Esophagus muscularis mucosa (tissue), 4 donors: ENCODE data around the gene STXBP6. TPM values are rescaled to one million over a fixed set of nuclear protein-coding genes. Genes with fewer than 3 reads are reported as not detected.

ENCODE experiments used
- DNase-seq: peaks from one replicate; pipeline ENCODE4 v3.0.0-alpha.2; 2017; ENCODE audit errors: extremely low spot score
- H3K27ac ChIP-seq, 4 donors: fragments of 200-600 bp; sonication (generic); replicated peaks in 1 of 4; 1 replicate in 3 of 4; 2 replicates in 1 of 4; pipeline ENCODE4 v1.5.1; 2016 to 2019; ENCODE audit warnings: mild to moderate bottlenecking in 1 of 4
- H3K27me3 ChIP-seq, 4 donors: fragments of 200-600 bp; sonication (generic); one replicate each; pipeline versions ENCODE4 v1.5.1 to v1.6.0; 2016 to 2019
- H3K36me3 ChIP-seq, 4 donors: fragments of 200-600 bp; sonication (generic); one replicate each; pipeline ENCODE4 v1.5.1; 2016 to 2019
- H3K4me1 ChIP-seq, 4 donors: fragments of 200-600 bp; sonication (generic); one replicate each; pipeline ENCODE4 v1.5.1; 2016 to 2019
- H3K4me3 ChIP-seq, 4 donors: fragments of 200-600 bp; sonication (generic); 1 replicate in 2 of 4; 2 replicates in 2 of 4; pipeline ENCODE4 v1.5.1; 2016 to 2019; ENCODE audit warnings: mild to moderate bottlenecking in 4 of 4, moderate library complexity in 1 of 4
- H3K9me3 ChIP-seq, 4 donors: fragments of 200-600 bp; sonication (generic); 1 replicate in 3 of 4; 2 replicates in 1 of 4; pipeline ENCODE4 v1.5.1; 2016 to 2019
- EP300 ChIP-seq: sonication (generic); formaldehyde crosslinking; IDR thresholded peaks from one replicate; pipeline ENCODE4 v1.6.1; 2017; ENCODE audit warnings: antibody characterized with exemption
- POLR2A ChIP-seq: fragments of 450-650 bp; IDR thresholded peaks from one replicate; pipeline ENCODE4 v1.6.1; 2017; ENCODE audit warnings: antibody characterized with exemption, moderate library complexity, mild to moderate bottlenecking, low read depth
- POLR2AphosphoS5 ChIP-seq, 2 donors: sonication (generic); formaldehyde crosslinking; IDR thresholded peaks; one replicate each; pipeline ENCODE4 v1.6.1; 2017; ENCODE audit warnings: antibody characterized with exemption in 2 of 2
- WGBS: methylation state at CpG from one replicate; pipeline ENCODE4 v1.1.5; 2018; 5-methylcytosine and 5-hydroxymethylcytosine counted together
- intact Hi-C: fragments of 100-400 bp; cut with DNase I; formaldehyde crosslinking; loops from one replicate; pipeline ENCODE4 v1.15.1; 2023
- total RNA-seq, 4 donors: library from RNA; depleted of rRNA; stranded (reverse); fragments of >200 nt; gene quantifications; one replicate each; pipeline versions ENCODE4 v1.1.0 to v1.2.1, GENCODE V29; 2016
- TF ChIP-seq, protein P1 (sequence below), 3 experiments: fragments of 200-600 bp in 2 of 3; fragments of 450-650 bp in 1 of 3; sonication (generic) in 2 of 3; IDR thresholded peaks; one replicate each; pipeline ENCODE4 v1.5.1; 2017 to 2019; ENCODE audit warnings: antibody characterized with exemption in 3 of 3, mild to moderate bottlenecking in 2 of 3, moderate library complexity in 1 of 3

The STXBP6 gene
- total RNA-seq, 4 donors from 2014 or later: 36.9 to 60.4 (median 52.1) TPM

DNA sequence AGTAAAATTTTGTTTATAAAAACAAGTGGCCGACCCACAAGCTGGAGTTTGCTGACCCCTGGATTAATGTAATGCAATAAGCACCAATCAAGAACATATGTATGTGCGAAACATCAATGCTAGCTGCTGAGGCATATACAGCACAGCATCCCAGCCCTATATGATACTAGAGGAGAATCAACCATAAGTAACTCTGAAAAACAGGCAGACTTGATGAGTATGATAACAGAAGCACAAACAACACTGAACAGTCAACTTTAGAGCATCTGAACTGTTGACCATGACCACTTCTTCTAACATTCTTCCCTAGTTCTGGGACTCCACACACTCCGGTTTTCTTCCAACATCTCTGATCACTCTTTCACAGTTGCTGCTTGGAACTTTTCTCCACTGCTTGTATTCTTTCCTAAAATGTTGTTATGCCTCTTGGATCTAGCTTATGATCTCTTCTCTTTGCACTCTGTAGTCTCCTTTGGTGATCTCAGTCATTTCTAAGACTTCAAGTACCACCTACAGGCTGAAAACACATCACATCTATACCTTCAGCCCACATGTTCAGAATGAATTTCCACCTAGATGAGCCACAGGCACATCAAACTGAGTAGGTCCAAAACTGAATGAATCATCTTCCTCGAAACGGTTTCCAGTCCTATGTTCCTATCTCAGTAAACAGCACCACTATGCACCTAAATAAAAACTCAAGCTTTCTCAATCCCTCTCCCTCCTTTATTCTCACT is 57.2 kb downstream of the STXBP6 start:
- 95% methylated on average over 5 of the region's 5 CpGs for WGBS
- no peak overlapping the region for H3K4me3 ChIP-seq
- H3K9me3 ChIP-seq: no peaks in the 10 kb centered on the region
- TF ChIP-seq POLR2A (no peak), POLR2AphosphoS5 (IDR thresholded peaks at IDR 0.05) (no peak), EP300 (no peak)
- TF ChIP-seq, protein P1, sequence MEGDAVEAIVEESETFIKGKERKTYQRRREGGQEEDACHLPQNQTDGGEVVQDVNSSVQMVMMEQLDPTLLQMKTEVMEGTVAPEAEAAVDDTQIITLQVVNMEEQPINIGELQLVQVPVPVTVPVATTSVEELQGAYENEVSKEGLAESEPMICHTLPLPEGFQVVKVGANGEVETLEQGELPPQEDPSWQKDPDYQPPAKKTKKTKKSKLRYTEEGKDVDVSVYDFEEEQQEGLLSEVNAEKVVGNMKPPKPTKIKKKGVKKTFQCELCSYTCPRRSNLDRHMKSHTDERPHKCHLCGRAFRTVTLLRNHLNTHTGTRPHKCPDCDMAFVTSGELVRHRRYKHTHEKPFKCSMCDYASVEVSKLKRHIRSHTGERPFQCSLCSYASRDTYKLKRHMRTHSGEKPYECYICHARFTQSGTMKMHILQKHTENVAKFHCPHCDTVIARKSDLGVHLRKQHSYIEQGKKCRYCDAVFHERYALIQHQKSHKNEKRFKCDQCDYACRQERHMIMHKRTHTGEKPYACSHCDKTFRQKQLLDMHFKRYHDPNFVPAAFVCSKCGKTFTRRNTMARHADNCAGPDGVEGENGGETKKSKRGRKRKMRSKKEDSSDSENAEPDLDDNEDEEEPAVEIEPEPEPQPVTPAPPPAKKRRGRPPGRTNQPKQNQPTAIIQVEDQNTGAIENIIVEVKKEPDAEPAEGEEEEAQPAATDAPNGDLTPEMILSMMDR (IDR thresholded peaks at IDR 0.05): no peak
- no peaks in the 10 kb centered on the region for H3K27me3 ChIP-seq
- DNase-seq: no peak
- intact Hi-C loops: no loop called here
- peaks cover 9 to 23% (median 20%) of the 10 kb centered on the region in 4 donors for H3K4me1 ChIP-seq
- H3K27ac ChIP-seq: no peak overlapping the region
- peaks cover 0 to 3% (median under 1%) of the 10 kb centered on the region in 4 donors for H3K36me3 ChIP-seq

GRCh38 chr14:24991821-24992220 is 58.1 kb downstream of the STXBP6 start:
- H3K4me1 ChIP-seq: peaks cover 9 to 23% (median 20%) of the 10 kb centered on the region in 4 donors
- intact Hi-C loops: no loop called here
- no peak for TF ChIP-seq EP300
- TF ChIP-seq POLR2AphosphoS5 (IDR thresholded peaks at IDR 0.05): no peak
- no peak for TF ChIP-seq POLR2A
- TF ChIP-seq, protein P1 (IDR thresholded peaks at IDR 0.05): no peak
- H3K4me3 ChIP-seq: no peak overlapping the region
- no peaks in the 10 kb centered on the region for H3K9me3 ChIP-seq
- no peak for DNase-seq
- no peak overlapping the region for H3K27ac ChIP-seq
- H3K27me3 ChIP-seq: no peaks in the 10 kb centered on the region
- peaks cover 0 to 5% (median 1%) of the 10 kb centered on the region in 4 donors for H3K36me3 ChIP-seq
- 75% methylated on average over 6 of the region's 6 CpGs for WGBS

DNA sequence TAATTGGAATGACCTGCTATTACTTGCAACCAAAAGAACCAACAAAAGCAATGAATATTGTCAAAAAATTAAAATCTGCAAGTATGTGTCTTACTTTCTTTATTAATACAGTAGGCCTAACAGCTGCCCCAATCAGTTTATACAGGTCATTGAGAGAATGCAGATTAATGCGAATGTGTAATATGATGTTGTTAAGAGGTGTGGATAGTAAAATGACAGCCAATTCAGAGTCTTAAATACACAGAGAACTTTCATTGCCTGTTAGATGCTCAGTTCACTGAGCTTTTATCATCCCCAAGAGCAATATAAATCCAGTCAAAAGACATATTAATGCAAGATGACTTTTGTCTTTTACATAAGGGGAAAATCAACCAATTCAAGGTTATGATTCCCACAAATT is 58.7 kb downstream of the STXBP6 start:
- H3K4me3 ChIP-seq: no peak overlapping the region
- H3K36me3 ChIP-seq: peaks cover 0 to 5% (median 1%) of the 10 kb centered on the region in 4 donors
- WGBS: 88% methylated on average over 1 of the region's 1 CpG
- H3K9me3 ChIP-seq: no peaks in the 10 kb centered on the region
- peaks cover 9 to 25% (median 24%) of the 10 kb centered on the region in 4 donors for H3K4me1 ChIP-seq
- H3K27ac ChIP-seq: no peak overlapping the region
- DNase-seq: no peak
- intact Hi-C loops: no loop called here
- TF ChIP-seq POLR2A (no peak), POLR2AphosphoS5 (IDR thresholded peaks at IDR 0.05) (no peak), EP300 (no peak)
- TF ChIP-seq, protein P1 (IDR thresholded peaks at IDR 0.05): no peak
- H3K27me3 ChIP-seq: no peaks in the 10 kb centered on the region

GRCh38 chr14:24990773-24991172 is 59.2 kb downstream of the STXBP6 start:
- Histone ChIP-seq H3K36me3 (peaks cover 0 to 5% (median 1%) of the 10 kb centered on the region in 4 donors), H3K4me3 (no peak overlapping the region), H3K9me3 (no peaks in the 10 kb centered on the region), H3K27ac (no peak overlapping the region), H3K4me1 (peaks cover 14 to 30% (median 29%) of the 10 kb centered on the region in 4 donors), H3K27me3 (no peaks in the 10 kb centered on the region)
- DNase-seq: no peak
- intact Hi-C loops: no loop called here
- TF ChIP-seq, protein P1 (IDR thresholded peaks at IDR 0.05): no peak
- TF ChIP-seq POLR2A: no peak
- TF ChIP-seq EP300: no peak
- TF ChIP-seq POLR2AphosphoS5 (IDR thresholded peaks at IDR 0.05): no peak
